Fibroblast of peridontal ligament (primary cell): ENCODE data around the gene PIGO.

Source experiments
- DNase-seq: peaks from one replicate; pipeline ENCODE4 v3.0.0-alpha.2; 2010; ENCODE audit errors: extremely low read depth

The PIGO gene

GRCh38 chr9:35106343-35106730 is 9.9 kb upstream of the PIGO start:
- DNase-seq = no peak

DNA sequence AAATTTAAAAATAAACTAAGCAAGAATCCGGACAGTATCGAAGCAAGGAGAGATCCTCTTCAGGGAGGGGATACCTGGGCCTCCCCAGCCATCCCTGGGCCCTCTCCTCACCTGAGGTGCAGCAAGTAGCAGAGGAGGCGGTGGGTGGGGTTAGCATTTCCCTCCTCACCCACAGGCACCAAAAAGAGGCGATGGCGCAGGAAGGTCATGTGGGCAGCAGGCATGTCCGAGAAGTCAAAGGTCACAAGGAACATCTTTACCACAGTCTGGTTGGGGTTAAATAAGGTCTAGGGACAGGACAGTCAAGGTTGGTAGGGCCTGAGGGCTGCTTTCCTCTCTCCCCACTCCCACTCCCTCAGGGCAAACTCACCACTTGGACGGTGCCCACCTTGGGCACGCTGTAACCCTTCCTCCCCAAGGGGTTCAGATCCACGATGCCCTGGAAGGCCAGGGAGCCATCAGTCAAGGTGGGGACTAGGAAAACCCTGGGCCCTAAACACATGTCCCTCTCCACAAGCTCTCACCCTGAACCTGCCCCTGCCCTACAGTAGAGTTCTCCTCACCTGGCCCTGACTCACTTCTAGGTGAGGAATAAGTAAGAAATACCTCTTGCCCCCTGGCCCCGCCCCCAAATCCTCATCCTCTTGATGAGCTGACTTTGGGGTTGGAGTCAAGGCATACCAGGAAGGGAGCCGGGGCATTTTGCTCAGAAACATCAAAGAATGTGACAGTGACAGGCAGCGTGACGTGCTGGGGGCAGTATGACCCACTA is 9.4 kb upstream of the PIGO start:
- DNase-seq = no peak

- DNase-seq = no peak
Observed at GRCh38 chr9:35105126-35105525, 8.7 kb upstream of the PIGO start.

DNA sequence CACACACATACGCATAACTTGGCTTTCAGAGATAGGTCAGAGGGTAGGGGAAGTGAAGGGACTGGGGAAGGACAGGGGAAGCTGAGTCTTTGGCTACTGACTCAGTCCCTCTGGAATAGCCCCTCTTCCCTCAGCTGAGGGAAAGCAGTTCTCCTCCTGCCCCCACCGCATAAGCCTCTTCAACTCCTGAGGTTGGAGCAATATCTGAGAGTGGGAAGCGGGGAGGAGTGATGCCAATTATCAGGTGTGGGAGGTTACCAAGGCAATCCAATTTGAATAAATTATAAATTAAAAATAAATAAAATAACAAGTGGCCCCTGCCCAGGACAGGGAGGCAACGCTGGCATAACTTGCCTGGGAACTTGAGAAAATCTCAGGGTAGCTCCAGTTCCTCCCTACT is 8.2 kb upstream of the PIGO start:
- DNase-seq = no peak

- DNase-seq = no peak
Observed at GRCh38 chr9:35103660-35104191, 7.3 kb upstream of the PIGO start.

DNA sequence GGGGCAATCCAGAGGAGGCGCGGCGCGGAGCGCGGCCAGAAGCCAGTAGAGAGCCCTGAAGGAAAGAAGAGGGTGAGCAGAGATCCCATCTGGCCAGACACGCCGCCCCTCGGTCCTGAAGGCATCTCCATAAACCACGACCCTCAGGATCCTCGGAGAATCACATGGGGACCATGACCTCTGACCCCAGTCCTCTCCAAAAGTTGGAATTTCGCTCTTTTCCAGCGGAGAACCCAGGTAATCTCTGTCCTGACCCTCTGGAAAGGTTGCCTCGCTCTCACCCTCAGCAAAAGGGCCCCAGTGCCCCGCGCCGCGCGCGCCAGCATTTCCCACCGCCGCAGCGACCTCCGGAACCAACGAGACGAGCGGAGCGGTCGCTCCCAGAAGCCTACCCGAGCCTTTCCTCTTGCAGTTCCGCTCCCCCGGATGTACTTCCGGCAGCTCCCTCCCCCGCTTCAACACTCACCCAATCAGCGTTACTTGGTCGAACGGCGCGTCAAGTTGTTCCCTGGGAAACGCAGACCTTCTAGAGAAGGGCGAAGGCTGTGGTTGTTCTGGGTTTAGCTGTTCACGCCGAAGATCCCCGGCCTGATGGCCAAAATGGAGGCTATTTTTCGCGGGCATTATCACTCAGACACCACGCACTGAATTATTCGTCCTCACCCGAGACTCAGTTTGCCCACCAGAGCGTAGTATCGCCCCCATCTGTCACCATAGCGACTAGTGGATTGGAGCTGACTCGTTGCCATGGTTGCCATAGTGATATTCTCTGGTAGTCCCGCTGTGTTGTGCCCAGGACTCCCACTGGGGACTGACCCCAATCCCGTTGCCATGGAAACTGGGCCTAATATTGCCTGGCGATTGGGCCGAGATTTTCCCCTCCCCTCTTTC is 6.6 kb upstream of the PIGO start, which contains the start of gene STOML2:
Gene STOML2 (minus strand): TSS at position 363 of the 891 bp plus-strand sequence. CDS start 37 bp downstream, at position 326.
- DNase-seq = peak; percentile 95

GRCh38 chr9:35102465-35102768 is 6.0 kb upstream of the PIGO start:
- no peak for DNase-seq

DNA sequence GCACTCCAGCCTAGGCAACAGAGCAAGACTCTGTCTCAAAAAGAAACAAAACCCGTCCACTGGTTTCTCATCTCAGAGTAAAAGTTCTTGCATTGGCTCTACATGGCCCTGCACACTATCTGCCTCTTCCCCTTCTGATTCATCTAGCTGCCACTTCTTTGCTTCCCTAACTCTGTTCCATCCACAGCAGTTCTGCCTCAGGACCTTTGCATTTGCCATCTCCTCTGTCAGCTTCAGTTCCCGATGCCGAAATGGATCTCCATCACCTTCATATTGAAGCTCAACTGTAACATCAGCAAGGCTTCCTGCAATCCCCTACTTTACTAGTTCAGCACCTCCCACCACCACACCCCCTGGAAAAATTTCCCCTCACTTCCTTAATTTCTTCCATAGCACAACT is 1.2 kb upstream of the PIGO start:
- DNase-seq = no peak

GRCh38 chr9:35091536-35091935 is 4.9 kb downstream of the PIGO start:
- DNase-seq = no peak

- no peak for DNase-seq
Observed at GRCh38 chr9:35089434-35089833, 7.0 kb downstream of the PIGO start.

DNA sequence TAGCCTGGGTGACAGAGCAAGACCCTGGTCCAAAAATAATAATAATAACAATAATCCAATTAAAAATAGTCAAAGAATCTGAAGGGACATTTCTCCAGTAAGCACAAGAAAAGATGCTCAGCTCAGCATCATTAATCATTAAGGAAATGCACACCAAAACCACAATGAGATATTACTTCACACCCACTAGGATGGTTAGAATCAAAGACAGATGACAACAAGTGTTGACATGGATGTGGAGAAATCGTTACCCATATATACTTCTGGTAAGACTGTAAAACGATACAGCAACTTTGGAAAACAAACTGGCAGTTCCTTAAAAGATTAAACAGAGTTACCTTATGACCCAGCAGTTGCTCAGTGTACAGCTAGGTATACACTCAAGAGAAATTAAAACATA is 11.3 kb downstream of the PIGO start:
- no peak for DNase-seq

GRCh38 chr9:35079426-35080341 is 16.7 kb downstream of the PIGO start, which contains the start of gene FANCG:
TSS of gene FANCG (minus strand) at chr9:35079942. CDS start at chr9:35079524, 418 bp downstream.
- peak; percentile 88 for DNase-seq

- DNase-seq = no peak
Observed at GRCh38 chr9:35079041-35079425, 17.4 kb downstream of the PIGO start.

DNA sequence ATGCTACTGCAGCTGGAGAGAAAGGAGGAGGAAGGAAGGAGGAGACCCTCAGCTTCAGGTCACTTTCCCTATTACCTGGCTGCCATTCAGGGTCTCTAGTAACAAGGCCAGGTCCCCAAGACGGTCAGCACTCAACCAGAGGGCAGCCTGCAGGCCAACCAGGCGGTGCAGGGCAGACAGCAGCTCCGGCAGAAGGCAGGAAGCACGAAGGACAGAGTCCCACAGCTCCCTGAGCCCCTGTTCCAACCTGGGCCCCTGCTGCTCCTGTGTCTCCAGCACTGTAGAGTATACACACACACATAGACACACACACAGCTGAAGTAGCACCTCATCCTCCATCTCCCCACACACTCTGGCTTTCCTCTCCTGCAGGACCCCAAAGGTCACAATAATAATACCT is 18.3 kb downstream of the PIGO start:
- no peak for DNase-seq

GRCh38 chr9:35076848-35077247 is 19.5 kb downstream of the PIGO start:
- no peak for DNase-seq

DNA sequence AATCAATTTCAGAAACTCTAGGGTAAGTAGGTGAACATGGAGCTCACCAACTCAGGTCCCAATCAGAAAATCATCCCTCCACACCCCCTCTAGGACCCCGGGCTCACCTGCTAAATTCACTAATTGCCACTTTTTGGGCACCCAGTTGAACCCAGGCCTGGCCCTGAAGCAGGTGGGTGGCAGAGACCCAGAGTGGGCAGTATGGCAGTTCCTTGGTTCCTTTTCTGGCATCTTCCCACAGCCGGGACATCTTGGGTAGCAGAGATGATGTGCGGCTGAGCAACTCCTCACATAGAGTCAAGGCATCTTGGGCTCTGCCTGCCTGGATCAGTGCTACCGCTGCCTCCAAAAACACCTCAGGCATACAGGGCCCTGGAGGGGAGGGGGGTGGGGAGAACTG is 21.0 kb downstream of the PIGO start:
- no peak for DNase-seq

GRCh38 chr9:35074791-35075190 is 21.6 kb downstream of the PIGO start:
- no peak for DNase-seq

DNA sequence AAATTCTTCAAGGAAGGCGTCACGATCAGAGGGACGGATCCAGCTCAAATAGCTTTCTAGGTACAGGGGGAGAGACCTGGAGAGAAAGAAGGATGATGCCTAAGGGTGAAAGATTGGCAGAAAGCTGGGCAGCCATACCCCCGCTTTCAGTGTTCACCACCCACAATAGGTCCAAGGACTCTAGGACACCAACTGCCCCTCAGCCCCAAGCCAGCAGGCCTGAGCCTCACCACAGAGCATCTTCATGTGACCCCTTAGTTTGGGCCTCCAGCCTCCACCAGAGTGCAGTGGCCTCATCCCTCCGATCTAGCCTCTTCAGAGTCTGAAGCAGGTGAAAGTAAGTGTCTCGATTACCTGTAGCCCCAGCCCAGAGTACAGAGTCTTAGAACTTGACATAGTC is 22.2 kb downstream of the PIGO start:
- DNase-seq = no peak

DNA sequence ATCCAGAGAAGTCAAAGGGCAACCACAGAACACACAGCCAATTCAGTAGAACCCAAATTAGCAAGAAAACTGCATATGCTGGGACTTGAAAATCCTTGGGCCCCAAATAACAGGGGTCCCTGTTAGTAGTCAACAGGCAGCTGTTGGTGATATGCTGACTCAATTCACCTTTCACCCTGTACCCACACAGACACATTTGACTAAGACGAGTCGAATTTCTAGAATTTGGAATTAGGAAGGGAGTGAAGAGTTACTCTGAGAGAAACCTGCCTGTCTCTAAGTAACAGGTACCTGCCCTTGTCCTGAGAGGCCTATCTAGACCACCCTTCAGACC is 23.1 kb downstream of the PIGO start:
- DNase-seq = no peak

- peak; percentile 100 for DNase-seq
Observed at GRCh38 chr9:35072461-35073278, 23.7 kb downstream of the PIGO start, which contains the start of gene VCP. TSS of gene VCP (minus strand) at chr9:35072625. CDS start at chr9:35072353, 272 bp downstream.
